ENCODE data around the gene RAB11FIP4. TPM values are rescaled to one million over a fixed set of nuclear protein-coding genes. Genes with fewer than 3 reads are reported as not detected.

RAB11FIP4 gene
- total RNA-seq, 1 donor from 2014 or later: 103 TPM

- Mint-ChIP-seq H3K9me3 (ENCODE audit: unreplicated experiment) (no peaks in the 10 kb centered on the region), H3K4me1 (ENCODE audit: low read depth, unreplicated experiment) (peaks cover 8% of the 10 kb centered on the region), H3K36me3 (ENCODE audit: unreplicated experiment) (no peaks in the 10 kb centered on the region), H3K4me3 (ENCODE audit: unreplicated experiment) (no peak overlapping the region), H3K27me3 (ENCODE audit: unreplicated experiment) (peaks cover 7% of the 10 kb centered on the region), H3K27ac (ENCODE audit: unreplicated experiment) (no peak overlapping the region)
- no peak for DNase-seq
- TF ChIP-seq CTCF (IDR thresholded peaks at IDR 0.05; ENCODE audit: partially characterized antibody, unreplicated experiment): no peak
Observed at GRCh38 chr17:31452101-31452500, 60.6 kb downstream of the RAB11FIP4 start.

- no peaks in the 10 kb centered on the region for H3K9me3 Mint-ChIP-seq (ENCODE audit: unreplicated experiment)
- H3K27me3 Mint-ChIP-seq (ENCODE audit: unreplicated experiment): peaks cover 7% of the 10 kb centered on the region
- H3K4me3 Mint-ChIP-seq (ENCODE audit: unreplicated experiment): no peak overlapping the region
- no peak for DNase-seq
- no peaks in the 10 kb centered on the region for H3K36me3 Mint-ChIP-seq (ENCODE audit: unreplicated experiment)
- H3K4me1 Mint-ChIP-seq (ENCODE audit: low read depth, unreplicated experiment): peaks cover 8% of the 10 kb centered on the region
- no peak for TF ChIP-seq CTCF (IDR thresholded peaks at IDR 0.05; ENCODE audit: partially characterized antibody, unreplicated experiment)
- no peak overlapping the region for H3K27ac Mint-ChIP-seq (ENCODE audit: unreplicated experiment)
Observed at GRCh38 chr17:31452561-31453110, 61.2 kb downstream of the RAB11FIP4 start.

DNA sequence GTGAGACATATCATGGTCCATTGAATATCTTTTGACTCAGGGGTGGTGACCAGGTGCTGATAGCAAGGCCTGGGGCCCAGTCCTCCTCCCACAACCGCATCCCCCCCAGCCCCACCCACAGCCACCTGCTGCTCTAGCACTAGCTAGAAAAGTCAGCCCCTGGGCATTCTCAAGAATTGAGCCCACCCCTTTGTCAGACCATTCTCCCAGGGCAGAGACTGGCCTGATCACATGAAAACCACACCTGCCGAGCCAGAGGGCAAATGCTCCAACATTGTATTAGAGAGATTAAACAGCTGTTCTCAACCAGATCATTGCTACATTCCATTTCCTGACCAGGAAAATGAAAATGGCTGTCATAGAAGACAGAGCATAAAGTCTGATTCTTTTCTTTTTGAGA lies 62.4 kb downstream of the RAB11FIP4 start:
- Mint-ChIP-seq H3K4me1 (ENCODE audit: low read depth, unreplicated experiment) (peaks cover 12% of the 10 kb centered on the region), H3K36me3 (ENCODE audit: unreplicated experiment) (no peaks in the 10 kb centered on the region), H3K9me3 (ENCODE audit: unreplicated experiment) (peaks cover 3% of the 10 kb centered on the region), H3K27ac (ENCODE audit: unreplicated experiment) (no peak overlapping the region), H3K27me3 (ENCODE audit: unreplicated experiment) (peaks cover 7% of the 10 kb centered on the region), H3K4me3 (ENCODE audit: unreplicated experiment) (no peak overlapping the region)
- no peak for DNase-seq
- no peak for TF ChIP-seq CTCF (IDR thresholded peaks at IDR 0.05; ENCODE audit: partially characterized antibody, unreplicated experiment)

GRCh38 chr17:31456814-31457213 lies 65.3 kb downstream of the RAB11FIP4 start:
- Mint-ChIP-seq H3K27me3 (ENCODE audit: unreplicated experiment) (peaks cover 3% of the 10 kb centered on the region), H3K36me3 (ENCODE audit: unreplicated experiment) (no peaks in the 10 kb centered on the region), H3K4me1 (ENCODE audit: low read depth, unreplicated experiment) (peaks cover 15% of the 10 kb centered on the region), H3K27ac (ENCODE audit: unreplicated experiment) (no peak overlapping the region), H3K9me3 (ENCODE audit: unreplicated experiment) (peaks cover 4% of the 10 kb centered on the region), H3K4me3 (ENCODE audit: unreplicated experiment) (no peak overlapping the region)
- TF ChIP-seq CTCF (IDR thresholded peaks at IDR 0.05; ENCODE audit: partially characterized antibody, unreplicated experiment): no peak
- DNase-seq: no peak

- TF ChIP-seq CTCF (IDR thresholded peaks at IDR 0.05; ENCODE audit: partially characterized antibody, unreplicated experiment): no peak
- H3K4me1 Mint-ChIP-seq (ENCODE audit: low read depth, unreplicated experiment): peaks cover 9% of the 10 kb centered on the region
- peaks cover 3% of the 10 kb centered on the region for H3K27me3 Mint-ChIP-seq (ENCODE audit: unreplicated experiment)
- no peak overlapping the region for H3K4me3 Mint-ChIP-seq (ENCODE audit: unreplicated experiment)
- H3K36me3 Mint-ChIP-seq (ENCODE audit: unreplicated experiment): no peaks in the 10 kb centered on the region
- no peak overlapping the region for H3K27ac Mint-ChIP-seq (ENCODE audit: unreplicated experiment)
- peaks cover 4% of the 10 kb centered on the region for H3K9me3 Mint-ChIP-seq (ENCODE audit: unreplicated experiment)
- no peak for DNase-seq
Observed at GRCh38 chr17:31457391-31458234, 66.1 kb downstream of the RAB11FIP4 start.

All from glutamatergic neuron (in vitro differentiated cells).